HCT116 (cell line): Measurements from ENCODE around the gene CAP2. TPM values are rescaled to one million over a fixed set of nuclear protein-coding genes. Genes with fewer than 3 reads are reported as not detected.

Experiments used
- ATAC-seq: fragments of 200-7000 bp; cut with Tn5 transposase; 2 replicates; pipeline ENCODE4 v1.9.1; 2020; ENCODE audit warnings: mild to moderate bottlenecking, moderate library complexity
- BruUV-seq: library from RNA; stranded (reverse); fragments of 400-500 nt; replicated peaks from 2 replicates; lab custom pipeline; 2021; lab: Mats Ljungman, UMichigan
- CTCF ChIA-PET: fragments of 300-600 bp; sonication (Branson Sonifier 250); formaldehyde crosslinking; loops from one replicate; lab custom pipeline; 2021; ENCODE audit warnings: antibody characterized with exemption; lab: Charles Lee
- POLR2A ChIA-PET: fragments of 300-600, 350-600 bp; sonication (Branson Sonifier 250); formaldehyde crosslinking; loops from one replicate; lab custom pipeline; 2021; ENCODE audit warnings: antibody characterized with exemption; lab: Charles Lee
- RAD21 ChIA-PET, 2 experiments: fragments of 300-600 bp; sonication (Branson Sonifier 250); formaldehyde crosslinking; loops; one replicate each; lab custom pipeline; 2023; ENCODE audit warnings: low total read pairs in 2 of 2; ENCODE audit not compliant: uncharacterized antibody in 2 of 2, unreplicated experiment in 2 of 2, low non-redundant PET in 1 of 2; lab: Charles Lee
- DNase-seq: peaks from one replicate; pipeline ENCODE4 v3.0.0-alpha.2; 2010; ENCODE audit warnings: low read depth, low spot score
- H2AFZ ChIP-seq: fragments of 200-600 bp; shearing (Covaris generic), sonication (generic); 2 replicates; pipeline ENCODE4 v1.6.1; 2017; ENCODE audit warnings: low read depth, mixed run types, mixed read lengths, antibody characterized with exemption, low read length; ENCODE audit not compliant: poor library complexity, severe bottlenecking
- H3K27ac ChIP-seq: 2 replicates; pipeline ENCODE4 v1.5.1; 2012; ENCODE audit warnings: low read depth, low read length
- H3K27me3 ChIP-seq: fragments of 200-600 bp; sonication (generic); 2 replicates; pipeline ENCODE4 v1.6.1; 2016; ENCODE audit warnings: mixed run types, low read length, mixed read lengths; ENCODE audit not compliant: insufficient read depth
- H3K36me3 ChIP-seq, 2 experiments: fragments of 200-500 bp in 1 of 2; fragments of 200-600 bp in 1 of 2; sonication (Bioruptor generic) in 1 of 2; sonication (generic) in 1 of 2; 2 replicates each; pipeline versions ENCODE4 v1.5.1 to v1.6.1; 2014 to 2016; ENCODE audit warnings: low read length in 2 of 2, inconsistent platforms in 1 of 2, mixed read lengths in 1 of 2, mixed run types in 1 of 2; ENCODE audit not compliant: insufficient read depth in 2 of 2, control insufficient read depth in 1 of 2
- H3K4me1 ChIP-seq, 2 experiments: fragments of 200-600 bp in 1 of 2; sonication (generic) in 1 of 2; 2 replicates each; pipeline versions ENCODE4 v1.5.1 to v1.6.1; 2012 to 2017; ENCODE audit warnings: low read length in 2 of 2, inconsistent platforms in 1 of 2, mild to moderate bottlenecking in 1 of 2, mixed read lengths in 1 of 2, mixed run types in 1 of 2, moderate library complexity in 1 of 2; ENCODE audit not compliant: insufficient read depth in 2 of 2, control insufficient read depth in 1 of 2
- H3K4me2 ChIP-seq: fragments of 200-600 bp; sonication (generic); 2 replicates; pipeline ENCODE4 v1.6.1; 2017; ENCODE audit warnings: mixed run types, low read length, mixed read lengths
- H3K4me3 ChIP-seq, 2 experiments: fragments of 200-600 bp in 1 of 2; sonication (generic) in 1 of 2; replicated peaks in 1 of 2; 2 replicates each; pipeline ENCODE4 v1.5.1; 2011 to 2016; ENCODE audit warnings: low read length in 2 of 2, control low read depth in 1 of 2, low read depth in 1 of 2, mild to moderate bottlenecking in 1 of 2, mixed read lengths in 1 of 2, mixed run types in 1 of 2
- H3K79me2 ChIP-seq: fragments of 200-600 bp; sonication (generic); 2 replicates; pipeline ENCODE4 v1.6.1; 2017; ENCODE audit warnings: mild to moderate bottlenecking, mixed run types, low read length, moderate library complexity, mixed read lengths; ENCODE audit not compliant: insufficient read depth
- H3K9ac ChIP-seq: fragments of 200-600 bp; sonication (generic); 2 replicates; pipeline ENCODE4 v1.6.1; 2016; ENCODE audit warnings: low read length, mixed read lengths
- H3K9me2 ChIP-seq: fragments of 200-600 bp; sonication (generic), shearing (Covaris generic); 2 replicates; pipeline ENCODE4 v1.6.1; 2017; ENCODE audit warnings: mixed run types, mild to moderate bottlenecking, moderate library complexity; ENCODE audit not compliant: insufficient read depth
- H3K9me3 ChIP-seq, 2 experiments: fragments of 200-500 bp in 1 of 2; fragments of 200-600 bp in 1 of 2; sonication (Bioruptor generic) in 1 of 2; sonication (generic) in 1 of 2; 2 replicates each; pipeline ENCODE4 v1.6.1; 2014 to 2017; ENCODE audit warnings: low read length in 2 of 2, mixed read lengths in 2 of 2, inconsistent platforms in 1 of 2, low read depth in 1 of 2, mild to moderate bottlenecking in 1 of 2, mixed run types in 1 of 2, moderate library complexity in 1 of 2; ENCODE audit not compliant: control insufficient read depth in 1 of 2, insufficient read depth in 1 of 2
- H4K20me1 ChIP-seq: fragments of 200-600 bp; sonication (generic), shearing (Covaris generic); 2 replicates; pipeline ENCODE4 v1.6.1; 2017; ENCODE audit warnings: mixed run types, mild to moderate bottlenecking, moderate library complexity; ENCODE audit not compliant: insufficient read depth
- CBX3 ChIP-seq: IDR thresholded peaks from 2 replicates; pipeline ENCODE4 v1.6.1; 2012; ENCODE audit warnings: low read depth
- CEBPB ChIP-seq: IDR thresholded peaks from 2 replicates; pipeline ENCODE4 v1.6.1; 2012; ENCODE audit warnings: low read depth
- ELF1 ChIP-seq: IDR thresholded peaks from 2 replicates; pipeline ENCODE4 v1.6.1; 2012; ENCODE audit warnings: low read depth, borderline replicate concordance
- EZH2 ChIP-seq: fragments of 200-600 bp; sonication (generic); IDR thresholded peaks from 2 replicates; pipeline ENCODE4 v1.6.1; 2017; ENCODE audit warnings: antibody characterized with exemption, mixed run types
- JUND ChIP-seq: IDR thresholded peaks from 2 replicates; pipeline ENCODE4 v1.6.1; 2012
- POLR2AphosphoS5 ChIP-seq: IDR thresholded peaks from 2 replicates; pipeline ENCODE4 v1.6.1; 2011; ENCODE audit warnings: mild to moderate bottlenecking, low read depth, low read length, moderate library complexity
- RAD21 ChIP-seq: IDR thresholded peaks from 2 replicates; pipeline ENCODE4 v1.6.1; 2012; ENCODE audit warnings: low read depth, mild to moderate bottlenecking
- YY1 ChIP-seq: IDR thresholded peaks from 2 replicates; pipeline ENCODE4 v1.6.1; 2011; ENCODE audit warnings: low read length, low read depth, moderate library complexity, mild to moderate bottlenecking; ENCODE audit not compliant: insufficient replicate concordance; ENCODE audit errors: extremely low read depth
- ZFX ChIP-seq: fragments of 450-650 bp; IDR thresholded peaks from 2 replicates; pipeline ENCODE4 v1.6.1; 2017
- ZNF274 ChIP-seq: fragments of 200-500 bp; sonication (Bioruptor generic); IDR thresholded peaks from 2 replicates; pipeline ENCODE4 v1.6.1; 2014; ENCODE audit warnings: mild to moderate bottlenecking, low read depth, low read length, inconsistent platforms
- intact Hi-C: fragments of 100-400 bp; cut with micrococcal nuclease; formaldehyde crosslinking; loops from 2 replicates; pipeline ENCODE4 v1.10.0; 2022
- total RNA-seq: library from RNA; stranded (reverse); gene quantifications from one replicate; pipeline ENCODE4 v1.2.1, GENCODE V29; 2021; ENCODE audit not compliant: unreplicated experiment
- TF ChIP-seq, protein P1 (sequence below): IDR thresholded peaks from 2 replicates; pipeline ENCODE4 v1.6.1; 2012

Gene CAP2
- total RNA-seq, 1 experiment from 2014 or later: 3.8 TPM

DNA sequence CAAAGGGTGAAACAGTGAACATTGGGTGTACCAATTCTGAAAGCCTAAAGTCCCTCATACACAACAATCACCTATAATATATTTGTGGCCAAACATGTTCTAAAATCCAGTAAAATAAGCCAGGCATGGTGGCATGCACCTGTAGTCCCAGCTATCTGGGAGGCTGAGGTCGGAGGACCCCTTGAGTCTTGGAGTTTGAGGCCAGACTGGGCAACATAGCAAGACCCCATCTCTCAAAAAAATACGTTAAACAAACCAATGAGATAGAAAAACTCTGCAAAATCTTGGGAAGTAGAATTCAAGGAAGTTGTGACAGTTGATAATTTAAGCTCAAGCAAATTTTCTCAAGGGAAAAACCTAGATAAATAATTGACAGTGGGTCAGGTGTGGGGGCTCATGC, 92.6 kb downstream of the CAP2 start:
- no peaks in the 10 kb centered on the region for H3K27me3 ChIP-seq
- no peaks in the 10 kb centered on the region for H3K36me3 ChIP-seq
- H3K4me1 ChIP-seq: no peaks in the 10 kb centered on the region
- ChIA-PET POLR2A (no interaction called here), RAD21 (no interaction called here), CTCF (no interaction called here)
- TF ChIP-seq RAD21 (no peak), CBX3 (no peak), EZH2 (no peak), ELF1 (no peak), ZNF274 (no peak), ZFX (no peak), JUND (no peak), CEBPB (no peak)
- TF ChIP-seq, protein P1, sequence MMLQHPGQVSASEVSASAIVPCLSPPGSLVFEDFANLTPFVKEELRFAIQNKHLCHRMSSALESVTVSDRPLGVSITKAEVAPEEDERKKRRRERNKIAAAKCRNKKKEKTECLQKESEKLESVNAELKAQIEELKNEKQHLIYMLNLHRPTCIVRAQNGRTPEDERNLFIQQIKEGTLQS: no peak
- no peaks in the 10 kb centered on the region for H3K9me3 ChIP-seq
- DNase-seq: no peak
- BruUV-seq: no TSS peak
- no peak overlapping the region for H2AFZ ChIP-seq
- no peaks in the 10 kb centered on the region for H3K79me2 ChIP-seq
- intact Hi-C loops: no loop called here
- no peak overlapping the region for H3K4me2 ChIP-seq
- H3K27ac ChIP-seq: no peak overlapping the region
- H3K9ac ChIP-seq: no peak overlapping the region
- no peak for ATAC-seq
- H3K4me3 ChIP-seq: no peak overlapping the region
- H3K9me2 ChIP-seq: no peaks in the 10 kb centered on the region
- H4K20me1 ChIP-seq: no peaks in the 10 kb centered on the region

DNA sequence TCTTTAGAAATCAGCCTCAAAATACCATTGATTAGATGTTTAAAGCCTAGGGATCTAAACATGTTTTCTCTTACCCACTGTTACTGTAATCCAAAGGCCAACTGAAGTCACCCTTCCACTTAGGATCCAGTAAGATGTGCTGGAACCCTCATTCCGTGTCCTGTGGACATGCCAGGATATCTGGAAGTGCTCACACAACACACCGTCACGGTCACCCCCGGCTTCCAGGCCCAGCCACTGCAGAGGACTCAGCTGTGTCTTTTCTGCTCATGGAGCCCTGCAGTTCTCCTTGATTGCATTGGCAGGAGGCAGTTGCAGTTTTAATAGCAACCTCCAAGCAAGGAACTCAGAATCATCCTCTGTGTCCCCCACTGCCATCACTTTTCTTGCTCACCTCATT, 93.3 kb downstream of the CAP2 start:
- ChIA-PET POLR2A (no interaction called here), CTCF (no interaction called here), RAD21 (no interaction called here)
- no peaks in the 10 kb centered on the region for H3K36me3 ChIP-seq
- H3K9me3 ChIP-seq: no peaks in the 10 kb centered on the region
- intact Hi-C loops: no loop called here
- no peak overlapping the region for H3K9ac ChIP-seq
- no peaks in the 10 kb centered on the region for H3K27me3 ChIP-seq
- H3K9me2 ChIP-seq: no peaks in the 10 kb centered on the region
- H3K27ac ChIP-seq: no peak overlapping the region
- ATAC-seq: no peak
- H3K79me2 ChIP-seq: no peaks in the 10 kb centered on the region
- H3K4me1 ChIP-seq: no peaks in the 10 kb centered on the region
- no peak for TF ChIP-seq YY1
- TF ChIP-seq POLR2AphosphoS5: no peak
- TF ChIP-seq ZFX: no peak
- no peak overlapping the region for H2AFZ ChIP-seq
- DNase-seq: no peak
- BruUV-seq: no TSS peak
- no peak overlapping the region for H3K4me2 ChIP-seq
- no peak overlapping the region for H3K4me3 ChIP-seq
- H4K20me1 ChIP-seq: no peaks in the 10 kb centered on the region
